Rectal smooth muscle tissue (tissue), 1 donor: Measurements from ENCODE around the gene HECTD1.
"Not testable (repeated sequence)": the region's sequence is repeated elsewhere in the genome, so short reads cannot be mapped to it uniquely, and the experiment has no call there.

Experiments
- H3K27ac ChIP-seq: one replicate; pipeline ENCODE4 v1.7.0; 2013; ENCODE audit warnings: low read depth, low read length, inconsistent platforms
- H3K27me3 ChIP-seq: one replicate; pipeline ENCODE4 v1.7.0; 2013; ENCODE audit warnings: low read length; ENCODE audit not compliant: control insufficient read depth, insufficient read depth
- H3K36me3 ChIP-seq: one replicate; pipeline ENCODE4 v1.7.0; 2013; ENCODE audit warnings: low read length; ENCODE audit not compliant: control insufficient read depth, insufficient read depth
- H3K4me1 ChIP-seq: one replicate; pipeline ENCODE4 v1.7.0; 2013; ENCODE audit warnings: low read length; ENCODE audit not compliant: control insufficient read depth, insufficient read depth
- H3K4me3 ChIP-seq: one replicate; pipeline ENCODE4 v1.7.0; 2013; ENCODE audit warnings: low read length
- H3K9ac ChIP-seq: one replicate; pipeline ENCODE4 v1.7.0; 2013; ENCODE audit warnings: low read length

Gene HECTD1

GRCh38 chr14:31122098-31122611, 85.4 kb downstream of the HECTD1 start:
- H3K4me3 ChIP-seq, result no peak overlapping the region
- H3K9ac ChIP-seq, result no peak overlapping the region
- no peaks in the 10 kb centered on the region for H3K27me3 ChIP-seq
- no peak overlapping the region for H3K27ac ChIP-seq
- peaks cover 26% of the 10 kb centered on the region for H3K36me3 ChIP-seq
- no peaks in the 10 kb centered on the region for H3K4me1 ChIP-seq

GRCh38 chr14:31118892-31119291, 88.7 kb downstream of the HECTD1 start:
- Histone ChIP-seq H3K4me1 (no peaks in the 10 kb centered on the region), H3K9ac (no peak overlapping the region), H3K36me3 (peaks cover 29% of the 10 kb centered on the region), H3K27ac (no peak overlapping the region), H3K4me3 (no peak overlapping the region), H3K27me3 (no peaks in the 10 kb centered on the region)

GRCh38 chr14:31113794-31114193, 93.8 kb downstream of the HECTD1 start:
- Histone ChIP-seq H3K4me1 (no peaks in the 10 kb centered on the region), H3K36me3 (peaks cover 26% of the 10 kb centered on the region), H3K4me3 (no peak overlapping the region), H3K27ac (no peak overlapping the region), H3K27me3 (no peaks in the 10 kb centered on the region), H3K9ac (no peak overlapping the region)

GRCh38 chr14:31110872-31111271, 96.7 kb downstream of the HECTD1 start:
- H3K36me3 ChIP-seq, result peaks cover 30% of the 10 kb centered on the region
- H3K9ac ChIP-seq, result no peak overlapping the region
- H3K27ac ChIP-seq, result no peak overlapping the region
- H3K4me1 ChIP-seq, result no peaks in the 10 kb centered on the region
- no peak overlapping the region for H3K4me3 ChIP-seq
- H3K27me3 ChIP-seq, result no peaks in the 10 kb centered on the region

- Histone ChIP-seq H3K27me3 (no peaks in the 10 kb centered on the region), H3K36me3 (peaks cover 26% of the 10 kb centered on the region), H3K4me1 (no peaks in the 10 kb centered on the region), H3K27ac (no peak overlapping the region), H3K9ac (no peak overlapping the region), H3K4me3 (no peak overlapping the region)
Observed at GRCh38 chr14:31109257-31109656, 98.3 kb downstream of the HECTD1 start.

GRCh38 chr14:31106768-31107167, 100.8 kb downstream of the HECTD1 start:
- no peak overlapping the region for H3K4me3 ChIP-seq
- H3K27me3 ChIP-seq, result no peaks in the 10 kb centered on the region
- no peaks in the 10 kb centered on the region for H3K4me1 ChIP-seq
- H3K9ac ChIP-seq, result no peak overlapping the region
- peaks cover 24% of the 10 kb centered on the region for H3K36me3 ChIP-seq
- no peak overlapping the region for H3K27ac ChIP-seq

GRCh38 chr14:31097081-31097480, 110.5 kb downstream of the HECTD1 start:
- Histone ChIP-seq H3K9ac (no peak overlapping the region), H3K27me3 (no peaks in the 10 kb centered on the region), H3K36me3 (peaks cover 12% of the 10 kb centered on the region), H3K27ac (no peak overlapping the region), H3K4me1 (no peaks in the 10 kb centered on the region), H3K4me3 (no peak overlapping the region)

GRCh38 chr14:31096255-31096654, 111.3 kb downstream of the HECTD1 start:
- Histone ChIP-seq H3K36me3 (peaks cover 12% of the 10 kb centered on the region), H3K9ac (no peak overlapping the region), H3K4me1 (no peaks in the 10 kb centered on the region), H3K4me3 (no peak overlapping the region), H3K27me3 (no peaks in the 10 kb centered on the region), H3K27ac (no peak overlapping the region)

- not testable (repeated sequence) for H3K27me3 ChIP-seq, H3K9ac ChIP-seq, H3K36me3 ChIP-seq, H3K4me1 ChIP-seq, H3K4me3 ChIP-seq, H3K27ac ChIP-seq
Observed at GRCh38 chr14:31095817-31096216, 111.8 kb downstream of the HECTD1 start.

GRCh38 chr14:31093884-31094839, 113.4 kb downstream of the HECTD1 start:
- H3K9ac ChIP-seq, H3K27me3 ChIP-seq, H3K4me1 ChIP-seq, H3K27ac ChIP-seq, H3K4me3 ChIP-seq, H3K36me3 ChIP-seq: not testable (repeated sequence)

GRCh38 chr14:31092160-31092708, 115.4 kb downstream of the HECTD1 start:
- no peak overlapping the region for H3K4me3 ChIP-seq
- H3K9ac ChIP-seq, result no peak overlapping the region
- H3K27ac ChIP-seq, result no peak overlapping the region
- H3K36me3 ChIP-seq, result no peaks in the 10 kb centered on the region
- H3K4me1 ChIP-seq, result peaks cover 7% of the 10 kb centered on the region
- H3K27me3 ChIP-seq, result no peaks in the 10 kb centered on the region

- Histone ChIP-seq H3K27me3 (no peaks in the 10 kb centered on the region), H3K9ac (no peak overlapping the region), H3K27ac (no peak overlapping the region), H3K4me1 (peaks cover 7% of the 10 kb centered on the region), H3K4me3 (no peak overlapping the region), H3K36me3 (no peaks in the 10 kb centered on the region)
Observed at GRCh38 chr14:31090883-31091764, 116.5 kb downstream of the HECTD1 start.
